GM12872 (cell line): Measurements from ENCODE around the gene GPN2.

Source experiments
- CTCF ChIP-seq: IDR thresholded peaks from 3 replicates; pipeline ENCODE4 v1.5.1; 2011; ENCODE audit warnings: low read depth, mild to moderate bottlenecking, low read length, moderate library complexity; ENCODE audit not compliant: insufficient read depth

The GPN2 gene

GRCh38 chr1:26922431-26922729, 32.3 kb upstream of the GPN2 start:
- TF ChIP-seq CTCF: no peak

- TF ChIP-seq CTCF: no peak
Observed at GRCh38 chr1:26921540-26922430, 31.7 kb upstream of the GPN2 start, which contains the start of gene NUDC. NUDC (plus strand) TSS chr1:26921743; CDS start chr1:26921849, 106 bp downstream.

- no peak for TF ChIP-seq CTCF
Observed at GRCh38 chr1:26921126-26921539, 31.1 kb upstream of the GPN2 start.

- no peak for TF ChIP-seq CTCF
Observed at GRCh38 chr1:26915204-26915842, 25.2 kb upstream of the GPN2 start.

- TF ChIP-seq CTCF: no peak
Observed at GRCh38 chr1:26913754-26914619, 23.9 kb upstream of the GPN2 start, which contains the start of gene NR0B2. NR0B2 (minus strand) TSS chr1:26913975; CDS start chr1:26913940, 35 bp downstream.

- no peak for TF ChIP-seq CTCF
Observed at GRCh38 chr1:26913389-26913753, 23.3 kb upstream of the GPN2 start.

GRCh38 chr1:26912147-26912490, 22.0 kb upstream of the GPN2 start:
- no peak for TF ChIP-seq CTCF
